Measurements from ENCODE around the gene DTX1.
"Not testable (repeated sequence)": the region's sequence is repeated elsewhere in the genome, so short reads cannot be mapped to it uniquely, and the experiment has no call there.

Gene DTX1

GRCh38 chr12:113137861-113138783 lies 81.6 kb downstream of the DTX1 start:
- DNase-seq (ENCODE audit: low spot score), result no peak
- no peak for TF ChIP-seq CTCF (IDR thresholded peaks at IDR 0.05; ENCODE audit: borderline replicate concordance, control extremely low read depth, extremely low read depth, insufficient read depth, missing control alignments)
- in situ Hi-C loops (cut with MboI; ENCODE audit: low sequenced_read_pairs, unreplicated experiment), result no loop called here

GRCh38 chr12:113138826-113139225 lies 82.3 kb downstream of the DTX1 start:
- no peak for DNase-seq (ENCODE audit: low spot score)
- TF ChIP-seq CTCF (IDR thresholded peaks at IDR 0.05; ENCODE audit: borderline replicate concordance, control extremely low read depth, extremely low read depth, insufficient read depth, missing control alignments), result no peak
- in situ Hi-C loops (cut with MboI; ENCODE audit: low sequenced_read_pairs, unreplicated experiment), result no loop called here

DNA sequence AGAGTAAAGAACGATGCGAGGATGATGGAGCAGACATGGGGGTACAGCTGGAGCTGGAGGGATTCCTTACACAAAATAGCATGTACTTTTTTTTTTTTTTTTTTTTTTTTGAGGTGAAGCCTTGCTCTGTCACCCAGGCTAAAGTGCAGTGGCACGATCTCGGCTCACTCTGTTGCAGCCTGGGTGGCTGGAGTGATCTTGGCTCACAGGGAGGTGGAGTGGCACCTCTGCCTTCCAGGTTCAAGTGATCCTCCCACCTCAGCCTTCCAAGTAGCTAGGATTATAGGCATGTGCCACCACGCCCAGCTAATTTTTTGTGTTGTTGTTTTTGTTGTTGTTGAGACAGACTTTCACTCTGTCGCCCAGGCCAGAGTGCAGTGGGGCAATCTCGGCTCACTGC lies 84.2 kb downstream of the DTX1 start:
- TF ChIP-seq CTCF (IDR thresholded peaks at IDR 0.05; ENCODE audit: borderline replicate concordance, control extremely low read depth, extremely low read depth, insufficient read depth, missing control alignments), result no peak
- in situ Hi-C loops (cut with MboI; ENCODE audit: low sequenced_read_pairs, unreplicated experiment), result no loop called here
- no peak for DNase-seq (ENCODE audit: low spot score)

DNA sequence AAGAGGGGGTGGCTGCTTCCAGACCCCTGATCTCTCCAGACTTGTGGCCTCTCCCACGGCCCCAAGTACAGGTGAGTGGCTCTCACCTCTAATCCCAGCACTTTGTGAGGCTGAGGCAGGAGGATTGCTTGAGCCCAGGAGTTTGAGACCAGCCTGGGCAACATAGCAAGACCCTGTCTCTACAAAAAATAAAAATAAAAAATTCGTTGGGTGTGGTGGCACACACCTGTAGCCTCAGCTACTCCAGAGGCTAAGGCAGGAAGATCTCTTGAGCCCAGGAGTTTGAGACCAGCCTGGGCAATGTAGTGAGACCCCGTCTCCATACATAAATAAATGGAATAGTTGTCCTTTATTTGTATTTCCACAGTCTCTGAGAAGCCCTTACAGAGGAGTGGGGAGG lies 85.2 kb downstream of the DTX1 start:
- DNase-seq (ENCODE audit: low spot score); in situ Hi-C loops (cut with MboI; ENCODE audit: low sequenced_read_pairs, unreplicated experiment): not testable (repeated sequence)

DNA sequence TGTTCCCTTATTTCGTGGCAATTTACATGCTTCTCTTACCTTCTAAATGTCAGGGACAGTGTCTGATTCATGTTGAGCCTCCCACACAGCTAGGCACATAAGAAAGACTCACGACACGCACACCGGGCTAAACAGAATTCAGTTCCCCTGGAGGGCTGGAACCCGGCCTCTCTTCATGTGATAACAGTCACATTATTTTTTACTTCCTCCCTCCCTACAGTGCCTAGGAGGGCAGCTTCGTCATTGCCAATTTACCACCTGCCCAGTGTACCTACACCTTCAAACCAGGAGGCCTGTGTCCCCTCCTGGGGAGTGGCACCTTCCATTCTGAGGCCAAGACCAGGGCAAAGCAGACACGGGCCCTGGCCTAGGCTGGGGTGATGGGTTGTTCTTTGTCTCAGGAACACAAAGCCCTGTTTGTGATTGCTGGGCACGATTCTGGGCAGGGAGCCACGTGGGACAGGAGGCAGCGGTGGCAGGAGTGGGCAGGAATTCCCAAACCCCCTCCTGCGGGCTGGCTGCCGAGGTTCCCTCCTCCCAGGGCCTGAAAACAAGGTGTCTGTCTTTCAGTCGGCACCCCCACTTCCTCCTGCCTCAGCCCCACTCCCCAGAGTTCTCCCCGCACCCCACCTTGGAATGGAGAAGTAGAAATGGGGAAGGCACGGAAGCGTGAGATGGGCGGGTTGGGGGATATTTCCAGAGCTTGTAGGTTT lies 85.8 kb downstream of the DTX1 start:
- in situ Hi-C loops (cut with MboI; ENCODE audit: low sequenced_read_pairs, unreplicated experiment), result no loop called here
- no peak for DNase-seq (ENCODE audit: low spot score)
- no peak for TF ChIP-seq CTCF (IDR thresholded peaks at IDR 0.05; ENCODE audit: borderline replicate concordance, control extremely low read depth, extremely low read depth, insufficient read depth, missing control alignments)

GRCh38 chr12:113142886-113143332 lies 86.4 kb downstream of the DTX1 start:
- no peak for DNase-seq (ENCODE audit: low spot score)
- in situ Hi-C loops (cut with MboI; ENCODE audit: low sequenced_read_pairs, unreplicated experiment), result no loop called here
- TF ChIP-seq CTCF (IDR thresholded peaks at IDR 0.05; ENCODE audit: borderline replicate concordance, control extremely low read depth, extremely low read depth, insufficient read depth, missing control alignments), result no peak

- no peak for DNase-seq (ENCODE audit: low spot score)
- in situ Hi-C loops (cut with MboI; ENCODE audit: low sequenced_read_pairs, unreplicated experiment), result no loop called here
- TF ChIP-seq CTCF (IDR thresholded peaks at IDR 0.05; ENCODE audit: borderline replicate concordance, control extremely low read depth, extremely low read depth, insufficient read depth, missing control alignments), result no peak
Measured at GRCh38 chr12:113143959-113144358, 87.4 kb downstream of the DTX1 start.

Measured in GM13976 (cell line).